Choroid plexus epithelial cell (primary cell): ENCODE data around the gene CSHL1.

Experiments used
- DNase-seq: peaks from one replicate; pipeline ENCODE4 v3.0.0-alpha.2; 2010; ENCODE audit warnings: low read depth
- H3K4me3 ChIP-seq: 2 replicates; pipeline ENCODE4 v1.5.1; 2011; ENCODE audit warnings: low read depth, mild to moderate bottlenecking, control low read depth, low read length, moderate library complexity
- TF ChIP-seq, protein P1 (sequence below): conservative IDR thresholded peaks from 2 replicates; pipeline ENCODE4 v1.5.1; 2011; ENCODE audit warnings: low read depth, mild to moderate bottlenecking, control low read depth, inconsistent platforms, low read length, moderate library complexity

Gene CSHL1

DNA sequence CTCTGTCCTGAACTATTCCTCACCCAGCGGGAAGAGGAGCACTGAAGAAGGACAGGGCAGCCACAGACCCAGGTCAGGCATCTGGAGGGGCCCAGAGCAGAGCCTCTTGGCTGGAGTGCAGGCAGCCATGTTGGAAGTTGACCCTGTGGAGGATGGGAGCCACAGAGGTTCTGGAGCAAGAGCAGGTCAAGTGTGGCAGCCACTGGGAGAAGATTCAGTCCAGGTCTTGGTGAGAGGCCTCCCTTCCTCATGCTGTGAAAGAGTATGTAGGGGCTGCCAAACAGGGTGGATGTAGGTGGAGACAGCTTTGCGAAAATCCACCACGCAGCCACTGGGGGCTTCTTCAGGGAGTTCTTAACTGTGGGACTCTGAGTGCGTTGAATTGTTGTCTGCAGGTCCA lies 21.7 kb upstream of the CSHL1 start:
- TF ChIP-seq, protein P1, sequence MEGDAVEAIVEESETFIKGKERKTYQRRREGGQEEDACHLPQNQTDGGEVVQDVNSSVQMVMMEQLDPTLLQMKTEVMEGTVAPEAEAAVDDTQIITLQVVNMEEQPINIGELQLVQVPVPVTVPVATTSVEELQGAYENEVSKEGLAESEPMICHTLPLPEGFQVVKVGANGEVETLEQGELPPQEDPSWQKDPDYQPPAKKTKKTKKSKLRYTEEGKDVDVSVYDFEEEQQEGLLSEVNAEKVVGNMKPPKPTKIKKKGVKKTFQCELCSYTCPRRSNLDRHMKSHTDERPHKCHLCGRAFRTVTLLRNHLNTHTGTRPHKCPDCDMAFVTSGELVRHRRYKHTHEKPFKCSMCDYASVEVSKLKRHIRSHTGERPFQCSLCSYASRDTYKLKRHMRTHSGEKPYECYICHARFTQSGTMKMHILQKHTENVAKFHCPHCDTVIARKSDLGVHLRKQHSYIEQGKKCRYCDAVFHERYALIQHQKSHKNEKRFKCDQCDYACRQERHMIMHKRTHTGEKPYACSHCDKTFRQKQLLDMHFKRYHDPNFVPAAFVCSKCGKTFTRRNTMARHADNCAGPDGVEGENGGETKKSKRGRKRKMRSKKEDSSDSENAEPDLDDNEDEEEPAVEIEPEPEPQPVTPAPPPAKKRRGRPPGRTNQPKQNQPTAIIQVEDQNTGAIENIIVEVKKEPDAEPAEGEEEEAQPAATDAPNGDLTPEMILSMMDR, result no peak
- no peak for DNase-seq
- no peak overlapping the region for H3K4me3 ChIP-seq

DNA sequence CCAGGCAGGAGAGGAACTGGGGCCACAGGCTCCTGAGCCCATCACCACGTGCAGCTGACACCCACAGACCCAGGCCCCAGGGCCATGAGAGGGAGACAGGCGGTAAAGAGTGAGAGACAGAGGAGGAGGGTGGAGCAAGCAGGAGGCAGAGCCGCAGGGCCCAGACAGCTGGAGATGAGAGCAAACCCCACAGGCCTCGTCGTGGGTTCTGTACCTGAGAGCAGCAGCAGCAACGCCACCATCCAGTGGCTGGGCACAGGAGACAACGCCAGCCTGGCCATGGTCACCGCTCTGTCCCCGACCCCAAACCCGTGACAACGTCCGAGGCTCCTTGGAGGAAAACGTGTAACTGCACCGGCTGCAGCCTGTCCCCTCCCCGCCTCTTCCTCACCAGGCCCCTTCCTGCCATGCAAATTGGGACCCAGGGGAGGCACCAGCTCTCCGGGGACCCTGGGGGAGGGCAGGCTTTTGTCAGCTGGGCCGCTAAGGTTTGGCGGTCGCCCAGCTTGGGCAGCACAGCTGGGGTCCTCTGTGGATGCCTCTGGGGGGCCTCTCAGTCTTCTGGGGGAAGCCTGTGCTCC lies 21.0 kb upstream of the CSHL1 start, which contains the start of gene CD79B:
Gene CD79B (minus strand): TSS at position 351 of the 581 bp plus-strand sequence. CDS start 70 bp downstream, at position 281.
- no peak for DNase-seq
- TF ChIP-seq, protein P1, result no peak
- no peak within 1 kb of the TSS for H3K4me3 ChIP-seq

DNA sequence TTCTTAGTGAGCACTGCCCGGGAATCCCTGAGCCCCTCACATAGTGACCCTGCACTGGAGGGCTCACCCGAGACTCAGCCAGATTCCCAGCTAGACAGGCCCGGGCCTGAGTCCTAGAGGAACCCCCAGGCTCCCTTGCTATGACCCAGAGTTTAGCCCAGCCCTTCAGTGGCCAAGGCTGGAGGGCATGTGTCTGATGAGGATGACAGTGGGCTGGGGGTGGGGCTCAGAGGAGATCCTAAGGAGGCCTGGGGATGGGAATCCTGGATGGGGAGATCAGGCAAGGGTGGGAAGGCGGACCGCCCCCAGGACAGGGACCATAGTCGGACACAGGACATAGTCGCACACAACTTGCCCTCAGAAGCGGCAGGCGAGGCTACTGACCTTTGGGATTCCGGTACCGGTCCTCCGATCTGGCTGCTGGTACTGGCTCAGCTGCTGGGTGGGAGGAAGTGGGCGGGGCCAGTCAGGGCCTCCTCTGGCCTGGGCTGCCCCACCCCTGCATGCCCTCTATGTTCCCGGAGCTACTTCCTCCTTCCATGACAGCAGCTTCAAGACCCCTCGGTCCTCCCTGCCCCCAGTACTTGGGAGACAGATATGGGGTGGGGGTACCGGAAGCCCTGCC lies 20.0 kb upstream of the CSHL1 start:
- TF ChIP-seq, protein P1, result no peak
- DNase-seq, result no peak
- H3K4me3 ChIP-seq, result no peak overlapping the region

DNA sequence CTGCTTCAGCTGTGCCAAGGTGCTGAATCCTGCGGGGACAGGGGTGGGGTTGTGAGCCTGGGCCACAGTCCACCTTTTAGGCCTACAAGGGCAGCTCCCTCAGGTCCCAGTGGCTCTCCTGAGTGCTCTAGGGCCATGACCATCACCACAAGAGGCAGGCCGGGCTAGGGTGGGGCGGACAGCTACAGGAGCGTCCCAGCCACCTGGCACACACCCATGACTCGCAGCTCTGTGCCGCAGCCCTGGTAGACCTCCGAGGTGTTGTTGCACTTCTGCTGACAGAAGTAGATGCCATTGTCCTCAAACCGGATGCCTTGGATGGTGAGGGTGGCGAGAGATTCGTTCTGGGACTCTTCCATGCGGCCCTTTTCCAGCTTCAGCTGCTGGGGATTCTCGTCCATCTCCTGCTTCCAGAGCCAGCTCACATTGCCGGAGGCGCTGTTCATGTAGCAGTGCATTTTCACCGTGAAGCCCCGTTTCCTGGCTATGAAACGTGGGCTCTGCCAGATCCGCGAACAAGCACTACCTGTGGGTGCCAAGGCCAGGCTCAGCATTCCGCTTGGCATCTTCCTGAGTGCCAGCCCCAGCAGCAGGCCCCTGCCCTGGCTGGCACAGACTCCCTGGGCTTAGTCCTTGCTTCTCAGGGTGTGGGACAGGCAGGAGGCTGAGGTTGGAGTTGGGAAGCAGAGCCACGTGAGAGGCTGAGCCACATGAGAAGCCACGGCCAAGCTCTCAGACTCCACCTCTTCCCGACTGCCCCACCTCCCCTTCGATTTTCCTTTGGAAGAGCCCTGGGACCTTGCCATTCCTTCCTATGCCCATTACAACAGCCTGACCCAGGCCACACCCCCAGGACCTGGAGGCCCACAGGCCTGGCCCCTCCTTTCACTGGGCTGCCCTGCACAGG lies 19.1 kb upstream of the CSHL1 start:
- TF ChIP-seq, protein P1, result no peak
- H3K4me3 ChIP-seq, result no peak overlapping the region
- no peak for DNase-seq

DNA sequence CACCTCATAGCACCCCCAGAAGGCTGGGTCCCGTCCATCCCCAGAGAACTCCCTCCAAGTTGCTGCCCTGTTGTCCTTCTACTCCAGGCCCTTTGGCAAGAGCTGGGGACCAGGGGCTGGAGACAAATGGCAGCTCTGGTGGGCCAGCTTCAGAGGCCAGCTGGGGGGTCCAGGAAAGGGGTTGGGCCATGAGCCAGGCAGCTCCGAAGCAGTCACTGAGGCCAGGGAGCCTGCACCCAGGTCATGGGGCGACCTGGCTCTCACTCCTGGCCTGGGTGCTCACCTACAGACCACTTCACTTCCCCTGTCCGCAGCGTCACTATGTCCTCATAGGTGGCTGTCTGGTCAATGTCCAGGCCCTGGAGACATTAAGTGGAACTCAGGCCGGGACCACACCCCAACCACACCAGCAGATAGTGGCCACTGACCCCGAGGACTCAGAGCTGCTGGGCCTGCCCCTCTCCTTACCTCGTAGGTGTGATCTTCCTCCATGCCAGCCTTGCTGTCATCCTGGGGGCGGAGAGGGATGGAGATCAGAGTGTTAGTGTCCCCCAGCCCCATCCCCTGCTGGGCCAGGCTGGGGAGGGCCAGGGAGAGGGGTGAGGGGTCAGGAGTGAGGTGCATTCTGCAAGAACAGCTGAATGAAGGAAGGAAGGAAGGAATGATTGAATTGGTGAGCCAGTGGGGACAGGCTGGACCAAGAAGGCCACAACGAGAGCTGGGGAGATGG lies 18.1 kb upstream of the CSHL1 start:
- H3K4me3 ChIP-seq, result no peak overlapping the region
- no peak for DNase-seq
- TF ChIP-seq, protein P1, result no peak

DNA sequence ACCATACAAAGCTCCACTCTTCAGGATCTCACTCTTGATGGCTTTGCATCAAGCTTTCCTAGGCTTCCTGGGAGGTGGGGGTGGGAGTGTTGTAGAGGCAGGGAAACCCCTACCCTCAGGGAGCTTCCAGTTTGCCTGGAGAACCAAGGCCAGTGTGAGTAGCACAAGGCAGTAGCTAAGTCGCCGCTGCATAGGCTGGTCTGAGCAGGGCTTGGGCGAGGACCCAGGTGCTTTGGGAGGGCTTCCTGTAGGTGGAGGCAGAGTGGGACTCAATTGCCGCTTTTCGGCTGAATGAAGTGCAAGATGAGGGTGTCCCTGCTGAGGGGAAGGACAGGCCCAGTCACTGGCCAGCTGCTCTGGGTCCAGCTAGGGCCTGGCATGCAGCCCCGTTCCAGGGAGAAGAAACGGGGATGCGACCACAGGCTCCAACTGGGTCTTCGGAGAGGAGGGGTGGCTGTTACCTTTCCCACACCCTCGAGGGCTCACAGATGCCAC lies 17.2 kb upstream of the CSHL1 start:
- TF ChIP-seq, protein P1, result no peak
- no peak overlapping the region for H3K4me3 ChIP-seq
- no peak for DNase-seq
